HG03378 (cell line): ENCODE data around the gene LGI4.
"Not testable (repeated sequence)": the region's sequence is repeated elsewhere in the genome, so short reads cannot be mapped to it uniquely, and the experiment has no call there.

Experiments
- ATAC-seq: cut with Tn5 transposase; IDR thresholded peaks from one replicate; pipeline ENCODE4 v1.9.1; 2021; ENCODE audit warnings: mild to moderate bottlenecking, moderate library complexity; ENCODE audit not compliant: unreplicated experiment

Gene LGI4

GRCh38 chr19:35107545-35107944 lies 27.3 kb downstream of the LGI4 start:
- ATAC-seq: no peak

- no peak for ATAC-seq
These were observed 27.8 kb downstream of the LGI4 start for GRCh38 chr19:35106898-35107541.

- no peak for ATAC-seq
These were observed 28.6 kb downstream of the LGI4 start for GRCh38 chr19:35106291-35106583.

DNA sequence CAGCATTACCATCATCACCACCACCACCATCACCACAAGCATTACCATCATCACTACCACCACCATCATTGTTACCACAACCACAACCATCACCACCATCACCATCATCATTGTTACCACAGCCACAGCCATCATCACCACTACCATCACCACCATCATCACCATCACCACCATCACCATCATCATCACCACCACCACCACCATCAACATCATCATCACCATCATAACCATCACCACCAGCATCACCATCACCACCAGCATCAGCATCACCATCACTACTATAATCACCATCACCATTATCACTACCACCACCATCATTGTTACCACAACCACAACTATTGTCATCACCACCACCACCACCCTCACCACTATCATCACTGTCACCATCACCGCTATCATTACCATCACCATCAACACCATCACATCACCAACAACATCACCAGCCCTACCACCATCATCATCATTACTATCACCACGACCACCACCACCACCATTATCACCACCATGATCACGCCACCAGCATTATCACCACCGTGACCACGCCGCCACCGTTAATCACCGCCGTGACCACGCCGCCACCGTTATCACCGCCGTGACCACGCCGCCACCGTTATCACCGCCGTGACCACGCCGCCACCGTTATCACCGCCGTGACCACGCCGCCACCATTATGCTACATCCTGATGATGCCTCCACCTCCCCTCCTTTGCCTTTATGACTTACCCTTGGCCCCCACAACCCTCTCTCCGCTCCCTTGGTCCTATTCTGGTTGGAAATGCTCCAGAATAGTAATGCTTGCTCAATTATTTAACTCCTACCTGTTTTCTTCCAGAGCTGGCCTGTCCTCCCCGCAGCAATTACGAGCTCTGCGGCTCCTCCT lies 29.2 kb downstream of the LGI4 start:
- ATAC-seq: no peak

DNA sequence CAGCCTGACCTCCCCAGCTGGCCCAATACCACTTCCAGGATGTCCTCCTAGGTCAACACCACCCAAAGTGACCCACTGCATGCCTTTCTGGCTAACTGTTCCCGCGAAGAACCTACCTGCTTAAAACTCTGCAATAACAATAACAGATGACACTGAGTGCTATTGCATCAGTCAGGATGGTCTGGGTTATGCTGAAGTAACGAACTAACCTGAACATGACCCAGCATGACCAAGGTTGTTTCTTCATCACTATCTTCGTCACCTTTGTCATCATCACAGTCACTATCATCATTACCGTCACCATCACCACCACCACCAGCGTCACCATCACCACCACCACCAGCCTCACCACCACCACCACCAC lies 29.8 kb downstream of the LGI4 start:
- no peak for ATAC-seq

GRCh38 chr19:35104361-35104760 lies 30.5 kb downstream of the LGI4 start:
- ATAC-seq: no peak

GRCh38 chr19:35103614-35104013 lies 31.2 kb downstream of the LGI4 start:
- not testable (repeated sequence) for ATAC-seq

- not testable (repeated sequence) for ATAC-seq
These were observed 32.9 kb downstream of the LGI4 start for GRCh38 chr19:35101949-35102348.

DNA sequence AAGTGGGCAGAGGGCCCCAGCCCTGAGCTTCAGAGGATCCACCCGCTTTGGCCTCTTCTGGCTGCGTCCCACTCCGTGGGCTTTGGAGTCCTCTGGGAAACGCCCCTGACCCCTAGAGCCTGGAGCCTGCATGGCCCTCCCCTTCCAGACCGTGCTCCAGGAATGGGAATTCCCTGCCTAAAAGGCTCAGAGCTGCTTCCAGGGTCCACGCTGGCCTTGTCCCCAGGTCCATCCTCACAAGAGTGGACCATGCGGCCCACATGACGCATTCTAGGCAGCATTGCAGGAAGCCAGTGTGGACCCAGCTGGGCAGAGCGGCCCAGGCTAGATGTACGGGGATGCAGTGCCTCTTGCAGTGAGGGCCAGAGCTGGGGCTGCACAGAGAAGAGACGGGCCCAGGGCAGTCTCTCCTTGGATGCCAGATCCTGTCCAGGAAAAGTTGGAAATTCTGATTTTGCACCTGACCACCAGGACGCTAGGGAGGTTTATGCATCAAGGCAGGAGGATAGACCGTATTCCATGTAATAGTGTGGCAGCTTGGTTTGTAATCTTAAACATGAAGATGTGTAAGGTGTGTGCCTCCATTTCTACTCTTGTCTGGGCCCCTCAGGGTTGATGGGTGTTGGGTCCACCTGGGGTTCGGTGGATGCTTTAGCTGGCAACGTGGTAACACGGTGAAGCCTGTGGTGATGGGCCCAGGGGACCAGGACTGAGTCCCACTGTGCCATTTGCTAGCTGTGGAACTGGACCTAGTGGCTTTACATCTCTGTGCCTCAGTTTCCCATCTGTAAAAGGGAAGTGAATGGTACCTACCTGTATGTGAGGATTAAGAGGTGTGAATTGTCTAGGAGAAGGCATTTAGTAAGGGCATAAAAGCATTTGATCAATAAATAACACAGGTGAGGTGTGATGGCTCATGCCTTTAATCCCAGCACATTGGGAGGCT lies 34.0 kb downstream of the LGI4 start:
- ATAC-seq: no peak

GRCh38 chr19:35099897-35100275 lies 35.0 kb downstream of the LGI4 start:
- ATAC-seq: no peak

GRCh38 chr19:35099155-35099896 lies 35.5 kb downstream of the LGI4 start:
- ATAC-seq: no peak

- ATAC-seq: no peak
These were observed 36.3 kb downstream of the LGI4 start for GRCh38 chr19:35098413-35099049.

- ATAC-seq: no peak
These were observed 39.0 kb downstream of the LGI4 start for GRCh38 chr19:35095667-35096368.

GRCh38 chr19:35094656-35095055 lies 40.2 kb downstream of the LGI4 start:
- ATAC-seq: no peak

GRCh38 chr19:35093941-35094647 lies 40.8 kb downstream of the LGI4 start:
- ATAC-seq: no peak

DNA sequence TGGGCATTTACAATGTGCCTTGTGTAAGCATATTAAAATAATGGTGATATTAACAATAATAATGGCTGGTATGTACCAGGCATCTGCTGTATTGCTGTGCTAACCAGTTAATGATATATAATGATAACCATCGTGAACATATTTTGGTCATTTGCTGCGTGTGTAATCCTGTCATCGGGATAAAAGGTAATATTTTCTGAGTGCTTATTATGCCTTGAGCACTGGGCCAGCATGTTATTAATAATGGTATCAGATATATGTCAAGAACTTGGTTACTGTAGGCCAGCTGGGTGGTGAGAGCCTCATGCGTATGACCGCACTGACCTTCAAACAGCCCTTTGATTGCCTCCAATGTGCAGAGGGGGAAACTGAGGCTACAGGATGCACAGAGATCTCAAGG lies 41.4 kb downstream of the LGI4 start:
- no peak for ATAC-seq

- no peak for ATAC-seq
These were observed 44.2 kb downstream of the LGI4 start for GRCh38 chr19:35090506-35091214.

GRCh38 chr19:35090160-35090505 lies 44.7 kb downstream of the LGI4 start:
- no peak for ATAC-seq

DNA sequence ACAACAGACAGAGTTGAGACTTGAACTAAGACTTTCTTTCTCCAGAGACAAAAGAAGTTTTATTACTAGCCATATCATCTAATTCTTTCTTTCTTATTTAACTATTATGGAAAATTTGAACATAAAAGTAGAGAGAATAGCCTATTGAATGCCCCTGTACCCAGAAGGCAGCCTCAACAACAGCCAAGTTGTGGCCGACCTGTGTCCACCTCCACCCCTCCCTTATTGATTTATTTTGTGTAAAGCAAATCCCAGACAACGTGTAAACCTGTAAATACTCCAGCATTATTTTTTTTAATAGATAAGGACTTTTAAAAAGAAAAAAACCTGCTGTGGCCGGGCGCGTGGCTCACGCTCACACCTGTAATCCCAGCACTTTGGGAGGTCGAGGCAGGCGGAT lies 45.3 kb downstream of the LGI4 start:
- no peak for ATAC-seq
